ENCODE results near the gene OGFOD3. TPM values are rescaled to one million over a fixed set of nuclear protein-coding genes. Genes with fewer than 3 reads are reported as not detected.
A peak's percentile ranks its signal among the peaks of the same experiment; 100 is the strongest.

Gene OGFOD3
- total and polyA plus RNA-seq, 9 of the 15 experiments (the other 6 are each of a cell fraction or from before 2014, with no cell fraction given) = 0.69 to 44.7 (median 18.9) TPM

DNA sequence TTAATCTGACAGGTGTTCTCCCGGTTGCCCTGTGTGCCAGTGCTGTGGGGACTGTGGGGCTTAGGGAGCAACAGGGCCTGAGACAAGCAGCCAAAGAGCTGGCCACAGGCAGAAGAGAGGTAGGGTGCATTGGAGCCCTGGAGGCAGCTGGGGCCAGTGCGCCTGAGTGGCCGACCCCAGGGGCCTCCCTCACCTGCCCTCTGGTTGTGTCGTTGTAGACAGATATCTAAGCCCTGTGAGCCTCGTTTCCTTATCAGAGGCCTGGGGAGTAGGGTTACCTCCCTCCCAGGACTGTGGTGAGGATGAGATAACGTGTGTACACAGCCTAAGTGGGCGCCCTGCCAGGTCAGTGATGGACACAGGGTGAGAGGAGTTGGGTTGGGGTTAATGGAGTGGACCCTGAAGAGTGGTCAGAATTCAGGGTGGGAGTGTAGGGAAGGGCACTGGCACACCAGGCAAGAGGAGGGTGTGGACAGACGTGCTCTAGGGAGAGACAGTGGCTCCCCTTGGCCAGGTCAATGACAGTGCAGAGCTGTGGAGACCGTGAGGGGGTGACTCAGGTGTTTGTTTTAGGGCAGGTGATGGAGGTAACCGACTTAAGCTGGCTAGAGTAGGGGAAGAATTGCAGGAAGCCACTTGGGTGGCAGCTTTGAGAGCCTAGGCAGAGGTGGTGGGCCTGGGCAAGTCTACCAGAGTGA is 43.6 kb upstream of the OGFOD3 start (continued):
- TF ChIP-seq, protein P1, sequence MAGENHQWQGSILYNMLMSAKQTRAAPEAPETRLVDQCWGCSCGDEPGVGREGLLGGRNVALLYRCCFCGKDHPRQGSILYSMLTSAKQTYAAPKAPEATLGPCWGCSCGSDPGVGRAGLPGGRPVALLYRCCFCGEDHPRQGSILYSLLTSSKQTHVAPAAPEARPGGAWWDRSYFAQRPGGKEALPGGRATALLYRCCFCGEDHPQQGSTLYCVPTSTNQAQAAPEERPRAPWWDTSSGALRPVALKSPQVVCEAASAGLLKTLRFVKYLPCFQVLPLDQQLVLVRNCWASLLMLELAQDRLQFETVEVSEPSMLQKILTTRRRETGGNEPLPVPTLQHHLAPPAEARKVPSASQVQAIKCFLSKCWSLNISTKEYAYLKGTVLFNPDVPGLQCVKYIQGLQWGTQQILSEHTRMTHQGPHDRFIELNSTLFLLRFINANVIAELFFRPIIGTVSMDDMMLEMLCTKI (IDR thresholded peaks at IDR 0.05; ENCODE audit: partially characterized antibody) = no peak
- TF ChIP-seq, protein P2, sequence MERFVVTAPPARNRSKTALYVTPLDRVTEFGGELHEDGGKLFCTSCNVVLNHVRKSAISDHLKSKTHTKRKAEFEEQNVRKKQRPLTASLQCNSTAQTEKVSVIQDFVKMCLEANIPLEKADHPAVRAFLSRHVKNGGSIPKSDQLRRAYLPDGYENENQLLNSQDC (CRISPR knock-in tag; IDR thresholded peaks at IDR 0.05) = no peak
- TF ChIP-seq CBX5 (IDR thresholded peaks at IDR 0.05; ENCODE audit: borderline replicate concordance, low read depth) (peak; percentile 10; the same call in 1 of the 2 replicates), ZBTB40 (IDR thresholded peaks at IDR 0.05) (no peak), ZBTB40 (CRISPR knock-in tag; IDR thresholded peaks at IDR 0.05) (no peak), ZNF76 (CRISPR knock-in tag; IDR thresholded peaks at IDR 0.05; ENCODE audit: borderline replicate concordance) (no peak), NFE2L1 (tag; IDR thresholded peaks at IDR 0.05; ENCODE audit: borderline replicate concordance, low read depth) (no peak), ZNF282 (CRISPR knock-in tag; IDR thresholded peaks at IDR 0.05) (no peak), MCM5 (IDR thresholded peaks at IDR 0.05; ENCODE audit: low read depth) (no peak), NONO (IDR thresholded peaks at IDR 0.05; ENCODE audit: low read depth in 2 of 2, low read length in 1 of 2) (peak in 1 of 2 experiments; percentile 94; a peak in 2 of 4 replicates), CCAR2 (IDR thresholded peaks at IDR 0.05; ENCODE audit: low read depth, low read length) (no peak), ARHGAP35 (IDR thresholded peaks at IDR 0.05; ENCODE audit: partially characterized antibody) (peak; percentile 55)
- TF ChIP-seq, protein P3, sequence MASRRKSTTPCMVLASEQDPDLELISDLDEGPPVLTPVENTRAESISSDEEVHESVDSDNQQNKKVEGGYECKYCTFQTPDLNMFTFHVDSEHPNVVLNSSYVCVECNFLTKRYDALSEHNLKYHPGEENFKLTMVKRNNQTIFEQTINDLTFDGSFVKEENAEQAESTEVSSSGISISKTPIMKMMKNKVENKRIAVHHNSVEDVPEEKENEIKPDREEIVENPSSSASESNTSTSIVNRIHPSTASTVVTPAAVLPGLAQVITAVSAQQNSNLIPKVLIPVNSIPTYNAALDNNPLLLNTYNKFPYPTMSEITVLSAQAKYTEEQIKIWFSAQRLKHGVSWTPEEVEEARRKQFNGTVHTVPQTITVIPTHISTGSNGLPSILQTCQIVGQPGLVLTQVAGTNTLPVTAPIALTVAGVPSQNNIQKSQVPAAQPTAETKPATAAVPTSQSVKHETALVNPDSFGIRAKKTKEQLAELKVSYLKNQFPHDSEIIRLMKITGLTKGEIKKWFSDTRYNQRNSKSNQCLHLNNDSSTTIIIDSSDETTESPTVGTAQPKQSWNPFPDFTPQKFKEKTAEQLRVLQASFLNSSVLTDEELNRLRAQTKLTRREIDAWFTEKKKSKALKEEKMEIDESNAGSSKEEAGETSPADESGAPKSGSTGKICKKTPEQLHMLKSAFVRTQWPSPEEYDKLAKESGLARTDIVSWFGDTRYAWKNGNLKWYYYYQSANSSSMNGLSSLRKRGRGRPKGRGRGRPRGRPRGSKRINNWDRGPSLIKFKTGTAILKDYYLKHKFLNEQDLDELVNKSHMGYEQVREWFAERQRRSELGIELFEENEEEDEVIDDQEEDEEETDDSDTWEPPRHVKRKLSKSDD (conservative IDR thresholded peaks at IDR 0.05; ENCODE audit: low read length) = 0 out of 2 replicates have a peak, but pooled peaks have one; percentile 23
